Kidney (tissue), 14 donors: Measurements from ENCODE around the gene DSN1. TPM values are rescaled to one million over a fixed set of nuclear protein-coding genes. Genes with fewer than 3 reads are reported as not detected.

Experiments used
- DNase-seq, 5 donors: peaks; one replicate each; pipeline ENCODE4 v3.0.0-alpha.2; 2013 to 2020
- FAIRE-seq: peaks from 2 replicates; lab custom pipeline; 2012; peaks lifted over from hg19 to GRCh38; lab: Jason Lieb, UNC
- H3K27ac ChIP-seq, 2 donors: one replicate each; pipeline ENCODE4 v1.7.0; 2013; ENCODE audit warnings: low read depth in 2 of 2, low read length in 2 of 2, inconsistent platforms in 1 of 2
- H3K27me3 ChIP-seq: one replicate; pipeline ENCODE4 v1.7.1; 2013; ENCODE audit warnings: low read length, inconsistent platforms; ENCODE audit not compliant: control insufficient read depth, insufficient read depth
- H3K36me3 ChIP-seq, 3 donors: one replicate each; pipeline versions ENCODE4 v1.7.0 to v1.7.1; 2013; ENCODE audit warnings: low read length in 3 of 3, control low read depth in 1 of 3, inconsistent platforms in 1 of 3; ENCODE audit not compliant: insufficient read depth in 3 of 3, control insufficient read depth in 2 of 3
- H3K4me1 ChIP-seq, 3 donors: one replicate each; pipeline versions ENCODE4 v1.7.0 to v1.7.1; 2013; ENCODE audit warnings: low read length in 3 of 3, inconsistent platforms in 1 of 3, low read depth in 1 of 3; ENCODE audit not compliant: control insufficient read depth in 2 of 3, insufficient read depth in 2 of 3
- H3K4me3 ChIP-seq, 3 donors: one replicate each; pipeline versions ENCODE4 v1.7.0 to v1.8.1; 2013; ENCODE audit warnings: low read length in 3 of 3, control low read depth in 1 of 3, inconsistent platforms in 1 of 3
- H3K9ac ChIP-seq, 3 donors: one replicate each; pipeline versions ENCODE4 v1.7.0 to v1.7.1; 2013; ENCODE audit warnings: low read length in 3 of 3, control low read depth in 1 of 3, inconsistent platforms in 1 of 3
- H3K9me3 ChIP-seq, 3 donors: one replicate each; pipeline versions ENCODE4 v1.7.0 to v1.7.1; 2013; ENCODE audit warnings: low read length in 3 of 3, control low read depth in 1 of 3, inconsistent platforms in 1 of 3; ENCODE audit not compliant: control insufficient read depth in 2 of 3, insufficient read depth in 1 of 3
- intact Hi-C: fragments of 100-400 bp; cut with DNase I; formaldehyde crosslinking; loops from one replicate; pipeline ENCODE4 v1.11.1; 2022
- polyA plus RNA-seq: library from polyadenylated mRNA; stranded (reverse); fragments of 350-450 nt; fragmentation: Illumina TruSeq; extraction: RNeasy Lipid Tissue Mini Kit (QIAGEN cat#74804); gene quantifications from one replicate; pipeline ENCODE4 v1.2.3, GENCODE V29; 2014; ENCODE audit warnings: low read depth, low replicate concordance; ENCODE audit not compliant: insufficient read depth
- total RNA-seq: library from RNA; stranded (reverse); fragmentation: NEBNext Ultra II Directional; extraction: Animal tissue kit (Norgen Biotek cat#: 25700); gene quantifications from one replicate; pipeline ENCODE4 v1.2.1, GENCODE V29; 2021
- TF ChIP-seq, protein P1 (sequence below): IDR thresholded peaks from 3 replicates; pipeline ENCODE4 v1.5.1; 2012; ENCODE audit warnings: mild to moderate bottlenecking, moderate library complexity, borderline replicate concordance; ENCODE audit not compliant: insufficient read depth; ENCODE audit errors: extremely low read depth
- donor health status: control.
- donor health status: control.
- donor health status: control.
- donor health status: control.
- donor health status: control.
- donor health status: DM: yes; HTN: yes; CAD: no.
- donor health status: Normal renal cell carcinoma (clear cell type).

Gene DSN1
- total and polyA plus RNA-seq, 2 donors from 2014 or later: 6.0 to 8.3 TPM

DNA sequence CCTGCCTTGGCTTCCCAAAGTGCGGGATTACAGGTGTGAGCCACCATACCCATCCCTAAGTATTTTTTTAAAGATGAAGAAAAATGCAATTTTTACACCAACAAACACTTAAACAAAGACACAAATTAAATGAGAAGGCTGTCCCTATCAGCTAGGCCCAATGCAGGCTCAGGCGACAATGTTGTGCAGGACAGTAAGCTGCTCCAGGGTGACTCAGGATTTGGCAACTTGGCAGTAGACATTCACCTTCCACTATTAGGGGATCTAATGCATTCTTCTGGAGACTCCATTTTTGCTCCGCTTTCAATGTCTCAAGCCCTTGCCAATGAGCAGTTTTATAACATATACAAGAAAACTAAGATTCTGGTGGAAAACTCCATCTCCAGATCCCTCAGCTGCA, 47.4 kb downstream of the DSN1 start:
- no peak overlapping the region for H3K4me3 ChIP-seq
- FAIRE-seq: no peak

DNA sequence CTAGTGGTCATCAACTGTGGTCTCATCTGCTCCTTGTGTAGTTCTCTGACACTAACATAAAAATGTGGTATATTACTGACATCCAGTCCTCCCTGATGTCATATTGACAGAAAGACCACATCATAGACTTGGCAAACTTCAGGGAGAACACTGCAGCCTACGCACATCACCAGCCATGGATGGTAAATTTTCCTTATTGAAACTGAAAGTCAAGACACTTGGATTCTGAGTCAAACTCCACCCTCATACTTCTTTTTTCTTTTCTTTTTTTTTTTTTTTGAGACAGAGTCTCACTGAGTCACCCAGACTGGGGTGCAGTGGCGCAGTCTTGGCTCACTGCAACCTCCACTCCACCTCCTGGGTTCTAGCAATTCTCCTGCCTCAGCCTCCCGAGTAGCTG, 53.1 kb downstream of the DSN1 start:
- H3K9me3 ChIP-seq: no peaks in the 10 kb centered on the region
- FAIRE-seq (no peak), DNase-seq (no peak)
- intact Hi-C loops: no loop called here
- H3K27me3 ChIP-seq: no peaks in the 10 kb centered on the region
- TF ChIP-seq, protein P1, sequence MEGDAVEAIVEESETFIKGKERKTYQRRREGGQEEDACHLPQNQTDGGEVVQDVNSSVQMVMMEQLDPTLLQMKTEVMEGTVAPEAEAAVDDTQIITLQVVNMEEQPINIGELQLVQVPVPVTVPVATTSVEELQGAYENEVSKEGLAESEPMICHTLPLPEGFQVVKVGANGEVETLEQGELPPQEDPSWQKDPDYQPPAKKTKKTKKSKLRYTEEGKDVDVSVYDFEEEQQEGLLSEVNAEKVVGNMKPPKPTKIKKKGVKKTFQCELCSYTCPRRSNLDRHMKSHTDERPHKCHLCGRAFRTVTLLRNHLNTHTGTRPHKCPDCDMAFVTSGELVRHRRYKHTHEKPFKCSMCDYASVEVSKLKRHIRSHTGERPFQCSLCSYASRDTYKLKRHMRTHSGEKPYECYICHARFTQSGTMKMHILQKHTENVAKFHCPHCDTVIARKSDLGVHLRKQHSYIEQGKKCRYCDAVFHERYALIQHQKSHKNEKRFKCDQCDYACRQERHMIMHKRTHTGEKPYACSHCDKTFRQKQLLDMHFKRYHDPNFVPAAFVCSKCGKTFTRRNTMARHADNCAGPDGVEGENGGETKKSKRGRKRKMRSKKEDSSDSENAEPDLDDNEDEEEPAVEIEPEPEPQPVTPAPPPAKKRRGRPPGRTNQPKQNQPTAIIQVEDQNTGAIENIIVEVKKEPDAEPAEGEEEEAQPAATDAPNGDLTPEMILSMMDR: no peak
- H3K27ac ChIP-seq: no peak overlapping the region
- H3K4me1 ChIP-seq: no peaks in the 10 kb centered on the region
- no peak overlapping the region for H3K4me3 ChIP-seq
- H3K36me3 ChIP-seq: no peaks in the 10 kb centered on the region
- no peak overlapping the region for H3K9ac ChIP-seq

More for the DNA sequence above, 47.4 kb downstream of the DSN1 start:
- Histone ChIP-seq H3K27me3 (no peaks in the 10 kb centered on the region), H3K36me3 (no peaks in the 10 kb centered on the region), H3K9ac (no peak overlapping the region), H3K9me3 (no peaks in the 10 kb centered on the region), H3K27ac (no peak overlapping the region), H3K4me1 (no peaks in the 10 kb centered on the region)
- DNase-seq: no peak
- TF ChIP-seq, protein P1: no peak
- intact Hi-C loops: no loop called here

DNA sequence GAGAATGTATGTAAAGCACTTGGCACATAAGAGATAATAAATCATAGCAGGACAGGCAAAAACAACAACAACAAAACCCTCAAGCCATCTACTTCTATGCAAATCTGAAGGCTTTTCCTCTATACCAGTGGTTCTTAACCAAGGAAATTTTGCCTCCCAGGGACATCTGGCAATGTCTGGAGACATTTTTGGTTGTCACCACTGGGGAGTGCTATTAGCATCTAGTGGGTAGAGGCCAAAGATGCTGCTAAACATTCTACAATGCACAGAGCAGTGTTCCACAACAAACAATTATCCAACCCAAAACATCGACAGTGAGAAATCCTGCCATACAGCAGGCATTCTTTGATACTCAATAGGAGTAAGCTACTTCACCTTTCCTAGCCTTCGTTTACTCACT, 55.9 kb downstream of the DSN1 start:
- TF ChIP-seq, protein P1: no peak
- Histone ChIP-seq H3K4me3 (no peak overlapping the region), H3K4me1 (no peaks in the 10 kb centered on the region), H3K9ac (no peak overlapping the region), H3K27ac (no peak overlapping the region), H3K9me3 (no peaks in the 10 kb centered on the region), H3K36me3 (no peaks in the 10 kb centered on the region), H3K27me3 (no peaks in the 10 kb centered on the region)
- no peak for FAIRE-seq
- DNase-seq: no peak
- intact Hi-C loops: no loop called here

DNA sequence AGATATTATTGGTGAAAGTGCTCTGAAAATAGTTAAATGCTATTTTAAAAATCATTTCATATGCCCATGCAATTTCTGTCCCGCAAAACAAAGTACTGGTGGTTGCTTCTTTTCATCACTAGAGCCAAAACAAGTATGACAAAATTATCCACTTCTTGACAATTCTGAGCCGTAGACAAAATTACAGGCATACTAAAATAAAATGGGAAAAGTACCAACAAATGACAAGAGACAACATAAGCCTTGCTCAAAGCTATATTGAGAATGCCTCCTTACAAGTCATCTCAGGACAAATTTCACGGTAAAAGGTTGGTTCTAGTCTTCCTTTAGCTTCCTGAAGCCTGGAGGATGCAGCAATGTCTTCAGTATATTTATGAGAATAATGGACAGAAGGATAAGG, 56.5 kb downstream of the DSN1 start:
- Histone ChIP-seq H3K27me3 (no peaks in the 10 kb centered on the region), H3K4me3 (no peak overlapping the region), H3K36me3 (no peaks in the 10 kb centered on the region), H3K27ac (no peak overlapping the region), H3K4me1 (no peaks in the 10 kb centered on the region), H3K9ac (no peak overlapping the region), H3K9me3 (no peaks in the 10 kb centered on the region)
- DNase-seq (no peak), FAIRE-seq (no peak)
- TF ChIP-seq, protein P1: no peak
- intact Hi-C loops: no loop called here
